ENCODE results near the gene DMD. TPM values are rescaled to one million over a fixed set of nuclear protein-coding genes. Genes with fewer than 3 reads are reported as not detected.

Gene DMD
- total and polyA plus RNA-seq, 2 of the 8 experiments (the other 6 are each of a cell fraction or from before 2014, with no cell fraction given), result 4.8 to 7.4 TPM

GRCh38 chrX:32281853-32282252, 929.5 kb downstream of the DMD start:
- Histone ChIP-seq H2AFZ (ENCODE audit: low read length) (no peak overlapping the region), H2BK5ac (ENCODE audit: low read depth, low read length) (no peak overlapping the region), H4K20me1 (replicated peaks in 1 of 2; ENCODE audit: control insufficient read depth in 1 of 2, insufficient read depth in 2 of 2, low read length in 2 of 2) (no peaks in the 10 kb centered on the region), H3K79me1 (ENCODE audit: low read depth, low read length) (no peaks in the 10 kb centered on the region), H2AK5ac (ENCODE audit: low read depth, low read length) (no peak overlapping the region), H2BK12ac (ENCODE audit: low read depth, low read length) (no peak overlapping the region), H2BK20ac (ENCODE audit: low read length) (no peak overlapping the region), H4K8ac (ENCODE audit: extremely low read depth, insufficient read depth, low read length) (no peak overlapping the region), H3K27ac (ENCODE audit: low read depth, low read length) (no peak overlapping the region), H3K4me1 (replicated peaks in 1 of 4; ENCODE audit: control insufficient read depth in 3 of 4, insufficient read depth in 4 of 4, low read length in 3 of 4) (no peaks in the 10 kb centered on the region), H3K4ac (replicated peaks; ENCODE audit: insufficient read length, low read depth, low read length) (no peak overlapping the region), H3K79me2 (ENCODE audit: control insufficient read depth in 1 of 2, insufficient read depth in 2 of 2, low read length in 2 of 2) (no peaks in the 10 kb centered on the region), H3K9me3 (ENCODE audit: insufficient read depth in 2 of 2, low read depth in 1 of 2, low read length in 1 of 2) (no peaks in the 10 kb centered on the region), H3K56ac (replicated peaks; ENCODE audit: insufficient read length, low read depth, low read length) (no peak overlapping the region), H3K4me3 (ENCODE audit: extremely low read depth in 1 of 4, insufficient read depth in 2 of 4, low read depth in 3 of 4, low read length in 4 of 4) (no peak overlapping the region), H3K27me3 (replicated peaks in 1 of 4; ENCODE audit: control insufficient read depth in 3 of 4, extremely low read depth in 1 of 4, insufficient read depth in 3 of 4, low read length in 3 of 4) (no peaks in the 10 kb centered on the region), H3K9ac (replicated peaks in 1 of 4; ENCODE audit: extremely low read depth in 1 of 4, low read depth in 3 of 4, low read length in 3 of 4) (no peak overlapping the region), H4K91ac (replicated peaks; ENCODE audit: insufficient read length, low read length) (no peak overlapping the region), H2BK15ac (ENCODE audit: low read length) (no peak overlapping the region), H3K23ac (ENCODE audit: insufficient read length) (no peak overlapping the region), H3K4me2 (ENCODE audit: insufficient read depth in 1 of 2, low read depth in 2 of 2, low read length in 2 of 2) (no peak overlapping the region), H3K36me3 (ENCODE audit: control insufficient read depth in 2 of 4, insufficient read depth in 4 of 4, low read length in 3 of 4) (no peaks in the 10 kb centered on the region), H3K14ac (ENCODE audit: insufficient read length) (no peak overlapping the region), H4K5ac (ENCODE audit: insufficient read length, low read depth, low read length) (no peak overlapping the region), H2BK120ac (replicated peaks; ENCODE audit: low read depth, low read length) (no peak overlapping the region), H3K18ac (ENCODE audit: extremely low read depth, low read length) (no peak overlapping the region), H3K23me2 (ENCODE audit: low read depth, low read length) (no peaks in the 10 kb centered on the region)
- TF ChIP-seq USF2 (IDR thresholded peaks at IDR 0.05; ENCODE audit: low read length) (no peak), SIRT6 (IDR thresholded peaks at IDR 0.05; ENCODE audit: low read length) (no peak), KDM4A (IDR thresholded peaks at IDR 0.05; ENCODE audit: low read depth, low read length, severe bottlenecking) (no peak), BACH1 (IDR thresholded peaks at IDR 0.05; ENCODE audit: low read length) (no peak), GTF2F1 (IDR thresholded peaks at IDR 0.05; ENCODE audit: borderline replicate concordance, low read depth, low read length) (no peak), PHF8 (conservative IDR thresholded peaks at IDR 0.05; ENCODE audit: low read depth, low read length) (no peak), BRCA1 (IDR thresholded peaks at IDR 0.05; ENCODE audit: low read depth, low read length) (no peak), POLR2A (IDR thresholded peaks at IDR 0.05; ENCODE audit: control extremely low read depth in 1 of 2, low read depth in 2 of 2, low read length in 2 of 2) (no peak), YY1 (IDR thresholded peaks at IDR 0.05; ENCODE audit: low read depth, low read length) (no peak)
- no peak for DNase-seq (ENCODE audit: low read depth in 1 of 2, low spot score in 2 of 2)
- ChIA-PET POLR2A (ENCODE audit: partially characterized antibody) (no interaction called here), CTCF (ENCODE audit: partially characterized antibody) (no interaction called here)
- no peak for FAIRE-seq
- WGBS, 2 experiments (ENCODE audit: extremely low coverage in 1 of 2, insufficient coverage in 1 of 2, insufficient read length in 1 of 2, insufficient replicate concordance in 2 of 2, low coverage in 1 of 2, low lambda C conversion rate in 2 of 2, missing lambda C conversion rate in 1 of 2), result 83% methylated on average over 1 of the region's 1 CpG; no CpG with 5 or more reads in 1 of the 2 experiments

All from H1 (cell line).